Prostate gland (tissue), 2 donors: ENCODE measurements around the gene RAD51B. TPM values are rescaled to one million over a fixed set of nuclear protein-coding genes. Genes with fewer than 3 reads are reported as not detected.

Source experiments
- DNase-seq: peaks from one replicate; pipeline ENCODE4 v3.0.0-alpha.2; 2019; ENCODE audit warnings: low spot score
- H3K27ac ChIP-seq, 2 donors: fragments of 200-600 bp; sonication (generic); 2 replicates each; pipeline ENCODE4 v1.5.1; 2017 to 2019
- H3K27me3 ChIP-seq: fragments of 200-600 bp; sonication (generic); replicated peaks from 2 replicates; pipeline ENCODE4 v1.5.1; 2019; ENCODE audit not compliant: insufficient read depth
- H3K36me3 ChIP-seq, 2 donors: fragments of 200-600 bp; sonication (generic); 1 replicate in 1 of 2; 2 replicates in 1 of 2; pipeline versions ENCODE4 v1.5.1 to v1.8.1; 2017 to 2019
- H3K4me1 ChIP-seq: fragments of 200-600 bp; sonication (generic); replicated peaks from 2 replicates; pipeline ENCODE4 v1.5.1; 2019
- H3K4me3 ChIP-seq, 2 donors: fragments of 200-600 bp; sonication (generic); 2 replicates each; pipeline ENCODE4 v1.5.1; 2017 to 2019
- H3K9me3 ChIP-seq: fragments of 200-600 bp; sonication (generic); 2 replicates; pipeline ENCODE4 v1.5.1; 2017
- CTCF ChIP-seq, 4 experiments: fragments of 200-600 bp in 2 of 4; fragments of 450-650 bp in 2 of 4; sonication (generic) in 2 of 4; IDR thresholded peaks; 1 replicate in 3 of 4; 2 replicates in 1 of 4; pipeline ENCODE4 v1.5.1; 2016 to 2019; ENCODE audit warnings: antibody characterized with exemption in 4 of 4, mild to moderate bottlenecking in 2 of 4, moderate library complexity in 2 of 4
- POLR2A ChIP-seq: fragments of 450-650 bp; IDR thresholded peaks from one replicate; pipeline ENCODE4 v1.6.1; 2016; ENCODE audit warnings: antibody characterized with exemption, mild to moderate bottlenecking
- POLR2AphosphoS5 ChIP-seq: sonication (generic); formaldehyde crosslinking; IDR thresholded peaks from one replicate; pipeline ENCODE4 v1.6.1; 2017; ENCODE audit warnings: antibody characterized with exemption
- WGBS: methylation state at CpG from one replicate; pipeline ENCODE4 v1.1.5; 2018; 5-methylcytosine and 5-hydroxymethylcytosine counted together
- intact Hi-C: fragments of 100-400 bp; cut with DNase I; formaldehyde crosslinking; loops from one replicate; pipeline ENCODE4 v1.14.2; 2022
- total RNA-seq, 2 donors: library from RNA; depleted of rRNA; stranded (reverse); fragments of >200 nt; gene quantifications; one replicate each; pipeline ENCODE4 v1.1.0, GENCODE V29; 2016

The RAD51B gene
- total RNA-seq, 2 donors from 2014 or later = 14.9 to 35.8 TPM

GRCh38 chr14:68580096-68580645, 760.6 kb downstream of the RAD51B start:
- WGBS = 91% methylated on average over 9 of the region's 9 CpGs
- intact Hi-C loops = no loop called here
- no peaks in the 10 kb centered on the region for H3K9me3 ChIP-seq
- no peak overlapping the region for H3K4me3 ChIP-seq
- no peak for TF ChIP-seq CTCF (IDR thresholded peaks at IDR 0.05)
- no peak for TF ChIP-seq POLR2A
- TF ChIP-seq POLR2AphosphoS5 = no peak
- H3K27ac ChIP-seq = no peak overlapping the region
- DNase-seq = no peak
- H3K36me3 ChIP-seq = no peaks in the 10 kb centered on the region
- H3K4me1 ChIP-seq = no peaks in the 10 kb centered on the region
- no peaks in the 10 kb centered on the region for H3K27me3 ChIP-seq

DNA sequence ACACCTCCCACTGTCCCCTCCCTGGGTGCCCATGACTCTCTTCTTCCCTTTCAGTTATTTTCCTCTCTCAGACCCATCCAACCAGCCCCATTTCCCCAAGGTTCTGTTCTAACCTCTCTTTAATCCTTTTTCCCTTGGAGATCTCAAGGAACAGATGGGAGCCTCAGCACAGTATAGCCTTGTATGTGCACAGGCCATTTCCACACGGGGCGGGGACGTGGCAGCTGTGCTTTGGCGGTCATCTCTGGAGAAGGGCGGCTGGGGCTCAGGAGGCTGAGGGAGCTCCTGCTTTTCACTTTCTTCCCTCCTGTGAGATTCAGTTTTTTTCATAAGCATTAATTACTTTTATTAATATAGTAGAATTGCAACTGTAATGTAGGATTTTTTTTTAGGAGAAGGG, 761.1 kb downstream of the RAD51B start:
- H3K4me1 ChIP-seq = no peaks in the 10 kb centered on the region
- no peaks in the 10 kb centered on the region for H3K36me3 ChIP-seq
- no peak overlapping the region for H3K27ac ChIP-seq
- no peak overlapping the region for H3K4me3 ChIP-seq
- WGBS = 92% methylated on average over 5 of the region's 5 CpGs
- intact Hi-C loops = no loop called here
- H3K9me3 ChIP-seq = no peaks in the 10 kb centered on the region
- TF ChIP-seq POLR2AphosphoS5 (no peak), CTCF (IDR thresholded peaks at IDR 0.05) (no peak), POLR2A (no peak)
- no peaks in the 10 kb centered on the region for H3K27me3 ChIP-seq
- DNase-seq = no peak

DNA sequence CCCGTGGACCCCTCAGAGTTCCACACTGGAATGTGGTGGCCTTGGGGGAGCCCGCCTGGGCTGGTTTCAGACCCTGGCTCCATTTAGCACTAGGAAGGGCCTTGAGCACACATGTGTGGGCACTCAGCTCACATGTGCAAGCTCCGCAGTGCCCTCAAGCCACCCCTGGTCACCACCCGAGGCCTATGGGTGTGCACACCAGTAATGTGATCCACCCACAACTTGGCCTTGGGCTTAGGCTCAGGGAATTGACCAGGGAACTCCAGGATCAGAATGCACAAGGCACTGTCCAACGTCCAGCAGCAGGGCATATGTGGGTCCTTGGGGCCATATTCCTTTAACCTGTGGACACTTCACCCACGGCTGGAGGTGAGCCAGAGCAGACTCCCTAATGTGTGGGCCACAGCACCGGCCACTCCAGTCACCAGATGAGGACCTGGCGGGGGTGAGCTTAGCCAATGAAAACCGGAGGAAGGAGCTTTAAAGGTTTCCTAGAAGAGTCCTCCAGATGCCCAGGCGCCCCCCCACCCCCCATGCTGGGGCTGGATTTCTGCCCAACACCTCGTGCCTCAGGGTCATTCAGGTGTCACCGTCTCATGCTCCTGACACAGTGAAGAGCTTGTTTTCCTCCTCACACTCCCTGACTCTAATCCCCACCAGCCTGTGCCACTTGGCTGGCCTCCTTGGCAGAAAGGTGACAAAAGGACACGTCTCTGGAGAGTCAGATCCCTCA, 764.1 kb downstream of the RAD51B start:
- 72% methylated on average over 13 of the region's 13 CpGs for WGBS
- H3K36me3 ChIP-seq = no peaks in the 10 kb centered on the region
- intact Hi-C loops = no loop called here
- no peak overlapping the region for H3K27ac ChIP-seq
- H3K4me1 ChIP-seq = no peaks in the 10 kb centered on the region
- H3K9me3 ChIP-seq = no peaks in the 10 kb centered on the region
- H3K27me3 ChIP-seq = no peaks in the 10 kb centered on the region
- H3K4me3 ChIP-seq = no peak overlapping the region
- no peak for DNase-seq
- TF ChIP-seq POLR2AphosphoS5 = no peak
- TF ChIP-seq POLR2A = no peak
- no peak for TF ChIP-seq CTCF (IDR thresholded peaks at IDR 0.05)

- Histone ChIP-seq H3K27me3 (no peaks in the 10 kb centered on the region), H3K27ac (no peak overlapping the region), H3K36me3 (no peaks in the 10 kb centered on the region), H3K9me3 (no peaks in the 10 kb centered on the region), H3K4me1 (peaks cover under 1% of the 10 kb centered on the region), H3K4me3 (no peak overlapping the region)
- intact Hi-C loops = no loop called here
- TF ChIP-seq POLR2A = no peak
- TF ChIP-seq POLR2AphosphoS5 = no peak
- no peak for TF ChIP-seq CTCF (IDR thresholded peaks at IDR 0.05)
- WGBS = 75% methylated on average over 4 of the region's 4 CpGs
- DNase-seq = no peak
Measured at GRCh38 chr14:68584786-68585185, 765.2 kb downstream of the RAD51B start.

DNA sequence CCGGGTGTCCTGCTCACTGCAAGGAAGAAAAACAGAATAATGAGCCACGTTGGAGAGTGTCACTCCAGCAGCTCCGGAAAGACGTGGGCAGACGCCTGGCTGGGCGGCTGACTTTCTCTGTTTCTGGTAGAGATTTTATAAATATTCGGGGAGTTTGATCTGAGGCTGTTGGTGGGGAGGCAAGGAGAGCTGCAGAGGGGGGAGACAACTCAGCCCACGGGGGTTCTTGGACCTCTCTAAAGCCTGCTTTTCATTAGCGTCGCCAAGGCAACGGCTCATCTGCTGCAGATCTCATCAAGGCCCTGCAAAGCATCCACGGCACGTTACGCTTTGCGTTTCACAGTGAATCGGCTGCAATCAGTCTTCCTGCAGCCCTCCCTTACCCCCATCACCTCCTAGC, 766.1 kb downstream of the RAD51B start:
- TF ChIP-seq POLR2A (no peak), POLR2AphosphoS5 (no peak), CTCF (IDR thresholded peaks at IDR 0.05) (no peak)
- no peaks in the 10 kb centered on the region for H3K27me3 ChIP-seq
- no peaks in the 10 kb centered on the region for H3K9me3 ChIP-seq
- intact Hi-C loops = no loop called here
- H3K4me1 ChIP-seq = peaks cover 7% of the 10 kb centered on the region
- no peak overlapping the region for H3K4me3 ChIP-seq
- no peak for DNase-seq
- no peaks in the 10 kb centered on the region for H3K36me3 ChIP-seq
- 70% methylated on average over 16 of the region's 16 CpGs for WGBS
- no peak overlapping the region for H3K27ac ChIP-seq
